Skeletal muscle tissue (tissue), 4 donors: ENCODE measurements around the gene GLB1L. TPM values are rescaled to one million over a fixed set of nuclear protein-coding genes. Genes with fewer than 3 reads are reported as not detected.

Experiments
- H3K27ac ChIP-seq: one replicate; pipeline ENCODE4 v1.7.0; 2013; ENCODE audit warnings: mild to moderate bottlenecking, low read depth, low read length, inconsistent platforms
- H3K27me3 ChIP-seq, 3 donors: one replicate each; pipeline ENCODE4 v1.7.0; 2013; ENCODE audit warnings: low read length in 3 of 3; ENCODE audit not compliant: control insufficient read depth in 3 of 3, insufficient read depth in 3 of 3
- H3K36me3 ChIP-seq, 3 donors: one replicate each; pipeline ENCODE4 v1.7.0; 2013; ENCODE audit warnings: low read length in 3 of 3; ENCODE audit not compliant: control insufficient read depth in 3 of 3, insufficient read depth in 3 of 3
- H3K4me1 ChIP-seq, 3 donors: one replicate each; pipeline ENCODE4 v1.7.0; 2013; ENCODE audit warnings: low read length in 3 of 3, mild to moderate bottlenecking in 3 of 3; ENCODE audit not compliant: control insufficient read depth in 3 of 3, insufficient read depth in 3 of 3
- H3K4me3 ChIP-seq, 3 donors: one replicate each; pipeline ENCODE4 v1.7.0; 2013; ENCODE audit warnings: low read length in 3 of 3
- H3K9ac ChIP-seq, 3 donors: one replicate each; pipeline ENCODE4 v1.7.0; 2013; ENCODE audit warnings: low read length in 3 of 3, mild to moderate bottlenecking in 3 of 3, moderate library complexity in 2 of 3, low read depth in 1 of 3
- H3K9me3 ChIP-seq, 3 donors: one replicate each; pipeline ENCODE4 v1.7.0; 2013; ENCODE audit warnings: low read length in 3 of 3; ENCODE audit not compliant: control insufficient read depth in 3 of 3
- total RNA-seq: library from RNA; depleted of rRNA; stranded (reverse); fragments of >200 nt; gene quantifications from one replicate; pipeline ENCODE4 v1.2.3, GENCODE V29; 2014
- donor health status: Osteomylitis.

GLB1L gene
- total RNA-seq, 1 donor from 2014 or later, result 13.0 TPM

- peak overlapping the region; percentile 34 for H3K27ac ChIP-seq
Measured at GRCh38 chr2:219247678-219248642, 2.7 kb upstream of the GLB1L start.

GRCh38 chr2:219246559-219246958, 1.3 kb upstream of the GLB1L start:
- Histone ChIP-seq H3K4me1 (peaks cover 59 to 72% (median 65%) of the 10 kb centered on the region in 3 donors), H3K36me3 (peaks cover 36 to 42% (median 42%) of the 10 kb centered on the region in 3 donors), H3K27me3 (no peaks in the 10 kb centered on the region), H3K9me3 (no peaks in the 10 kb centered on the region), H3K27ac (no peak overlapping the region), H3K4me3 (no peak overlapping the region), H3K9ac (peak overlapping the region in 1 of 3 donors; percentile 95)

More at GRCh38 chr2:219247678-219248642, 2.7 kb upstream of the GLB1L start:
- peaks cover 72 to 86% (median 75%) of the 10 kb centered on the region in 3 donors for H3K4me1 ChIP-seq
- H3K4me3 ChIP-seq, result peak overlapping the region in 1 of 3 donors; percentile 2
- H3K27me3 ChIP-seq, result no peaks in the 10 kb centered on the region
- peaks cover 40 to 48% (median 46%) of the 10 kb centered on the region in 3 donors for H3K36me3 ChIP-seq
- no peaks in the 10 kb centered on the region for H3K9me3 ChIP-seq
- H3K9ac ChIP-seq, result peak overlapping the region in 1 of 3 donors; percentile 51

- Histone ChIP-seq H3K9me3 (no peaks in the 10 kb centered on the region), H3K36me3 (peaks cover 29 to 35% (median 35%) of the 10 kb centered on the region in 3 donors), H3K27me3 (no peaks in the 10 kb centered on the region), H3K27ac (peak overlapping the region; percentile 86), H3K9ac (peak overlapping the region; percentile 94 to 96 (median 95)), H3K4me1 (peaks cover 52 to 65% (median 58%) of the 10 kb centered on the region in 3 donors), H3K4me3 (peak overlapping the region; percentile 89 to 97 (median 95))
Measured at GRCh38 chr2:219245899-219246230, 621 bp upstream of the GLB1L start.

GRCh38 chr2:219244789-219245147, 476 bp downstream of the GLB1L start:
- Histone ChIP-seq H3K9ac (peak overlapping the region; percentile 94 to 96 (median 95)), H3K9me3 (no peaks in the 10 kb centered on the region), H3K36me3 (peaks cover 18 to 24% (median 24%) of the 10 kb centered on the region in 3 donors), H3K27ac (peak overlapping the region; percentile 86), H3K4me3 (peak overlapping the region; percentile 89 to 97 (median 95)), H3K27me3 (no peaks in the 10 kb centered on the region), H3K4me1 (peaks cover 42 to 54% (median 47%) of the 10 kb centered on the region in 3 donors)

- Histone ChIP-seq H3K27me3 (no peaks in the 10 kb centered on the region), H3K27ac (no peak overlapping the region), H3K4me1 (peaks cover 28 to 40% (median 34%) of the 10 kb centered on the region in 3 donors), H3K9me3 (no peaks in the 10 kb centered on the region), H3K4me3 (peak overlapping the region in 2 of 3 donors; percentile 34 to 63), H3K36me3 (peaks cover 8 to 15% (median 11%) of the 10 kb centered on the region in 3 donors), H3K9ac (no peak overlapping the region)
Measured at GRCh38 chr2:219243291-219243761, 1.9 kb downstream of the GLB1L start.

GRCh38 chr2:219234331-219234730, 10.9 kb downstream of the GLB1L start:
- Histone ChIP-seq H3K27ac (no peak overlapping the region), H3K9me3 (no peaks in the 10 kb centered on the region), H3K4me1 (peaks cover 8 to 12% (median 9%) of the 10 kb centered on the region in 3 donors), H3K9ac (no peak overlapping the region), H3K27me3 (no peaks in the 10 kb centered on the region), H3K4me3 (no peak overlapping the region), H3K36me3 (peaks cover 48 to 70% (median 68%) of the 10 kb centered on the region in 3 donors)

- Histone ChIP-seq H3K27me3 (no peaks in the 10 kb centered on the region), H3K4me1 (peaks cover 23 to 30% (median 25%) of the 10 kb centered on the region in 3 donors), H3K4me3 (peak overlapping the region; percentile 84 to 98 (median 92)), H3K9ac (peak overlapping the region; percentile 91 to 96 (median 95)), H3K27ac (peak overlapping the region; percentile 93), H3K9me3 (no peaks in the 10 kb centered on the region), H3K36me3 (peaks cover 40 to 54% (median 52%) of the 10 kb centered on the region in 3 donors)
Measured at GRCh38 chr2:219230059-219230540, 15.1 kb downstream of the GLB1L start.

- peaks cover 39 to 54% (median 52%) of the 10 kb centered on the region in 3 donors for H3K36me3 ChIP-seq
- no peaks in the 10 kb centered on the region for H3K27me3 ChIP-seq
- H3K9ac ChIP-seq, result peak within 1 kb of the TSS; percentile 91 to 98 (median 96)
- H3K4me3 ChIP-seq, result peak within 1 kb of the TSS; percentile 91 to 98 (median 92)
- peak within 1 kb of the TSS; percentile 93 for H3K27ac ChIP-seq
- peaks cover 23 to 30% (median 25%) of the 10 kb centered on the region in 3 donors for H3K4me1 ChIP-seq
- H3K9me3 ChIP-seq, result no peaks in the 10 kb centered on the region
Measured at GRCh38 chr2:219229305-219230058, 15.8 kb downstream of the GLB1L start, which contains the start of the genes ANKZF1 and ATG9A. Gene ANKZF1 (plus strand): TSS chr2:219229806. CDS start chr2:219230258, 452 bp downstream. Gene ATG9A (minus strand): TSS chr2:219229636. CDS start chr2:219228024, 1,612 bp downstream.

- Histone ChIP-seq H3K9ac (peak overlapping the region; percentile 91 to 98 (median 96)), H3K36me3 (peaks cover 39 to 54% (median 52%) of the 10 kb centered on the region in 3 donors), H3K4me1 (peaks cover 23 to 30% (median 25%) of the 10 kb centered on the region in 3 donors), H3K9me3 (no peaks in the 10 kb centered on the region), H3K27ac (peak overlapping the region; percentile 93), H3K27me3 (no peaks in the 10 kb centered on the region), H3K4me3 (peak overlapping the region; percentile 88 to 91 (median 90))
Measured at GRCh38 chr2:219228911-219229304, 16.3 kb downstream of the GLB1L start.
